CD4-positive, alpha-beta T cell treated with Interleukin-17A for 1 hour (primary cell): ENCODE data around the gene GNB1L.
"Not testable (repeated sequence)": the region's sequence is repeated elsewhere in the genome, so short reads cannot be mapped to it uniquely, and the experiment has no call there.

ENCODE experiments used
- DNase-seq: peaks from one replicate; pipeline ENCODE4 v3.0.0-alpha.2; 2020

GNB1L gene

DNA sequence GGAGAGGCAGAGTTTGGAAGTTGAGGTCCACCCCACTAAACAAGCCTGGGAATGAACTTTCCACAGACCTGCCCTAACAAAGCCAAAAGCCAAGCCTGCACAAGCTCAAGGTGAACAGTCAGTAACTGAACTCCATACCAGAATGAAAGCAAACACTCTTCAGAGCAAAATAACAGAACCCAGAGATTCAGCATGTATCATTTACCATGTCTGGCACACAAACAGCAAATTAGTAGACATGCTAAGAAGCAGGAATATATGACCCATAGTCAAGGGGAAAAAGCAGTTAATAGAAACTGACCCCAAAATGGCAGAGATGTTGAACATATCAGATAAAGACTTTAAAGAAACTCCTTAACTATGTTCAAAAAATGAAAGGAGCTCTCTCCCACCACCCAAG, 62.8 kb downstream of the GNB1L start:
- no peak for DNase-seq

DNA sequence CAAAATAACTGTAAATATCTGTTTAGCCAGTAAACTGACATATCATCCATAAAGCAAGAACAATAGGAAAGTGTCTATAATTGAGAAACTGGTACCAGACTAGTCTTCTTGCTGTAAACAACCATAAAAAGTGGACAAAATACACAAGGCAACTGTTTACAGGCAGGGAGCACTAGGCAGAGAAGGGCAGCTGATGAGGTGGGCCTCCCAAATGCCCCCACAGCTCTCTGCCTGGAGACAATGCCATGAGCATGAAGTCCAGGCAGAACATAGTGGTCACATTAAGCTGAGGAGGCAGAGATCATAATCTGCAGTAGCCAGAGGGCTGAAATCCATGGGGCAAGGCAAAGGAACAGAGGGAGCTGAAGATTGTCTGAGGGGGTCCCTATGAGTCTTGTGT, 63.4 kb downstream of the GNB1L start:
- no peak for DNase-seq

DNA sequence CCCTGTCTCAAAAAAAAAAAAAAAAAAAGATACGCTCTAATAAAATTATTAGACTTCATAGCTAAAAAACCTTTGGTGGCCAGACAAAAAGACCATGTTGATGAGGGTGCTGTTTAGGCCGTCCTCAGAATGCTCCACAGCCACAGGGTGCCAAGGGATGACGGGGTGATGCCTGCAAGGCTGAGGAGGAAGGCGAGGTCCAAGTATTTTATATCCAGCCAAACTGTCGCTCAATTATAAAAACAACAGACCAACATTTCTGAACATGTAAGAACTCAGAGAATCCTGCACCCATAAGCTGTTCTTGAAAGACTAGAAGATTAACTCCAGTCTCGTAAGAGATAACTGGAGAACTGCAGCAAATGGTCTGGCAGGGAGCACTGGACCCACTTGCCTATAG, 64.8 kb downstream of the GNB1L start:
- no peak for DNase-seq

DNA sequence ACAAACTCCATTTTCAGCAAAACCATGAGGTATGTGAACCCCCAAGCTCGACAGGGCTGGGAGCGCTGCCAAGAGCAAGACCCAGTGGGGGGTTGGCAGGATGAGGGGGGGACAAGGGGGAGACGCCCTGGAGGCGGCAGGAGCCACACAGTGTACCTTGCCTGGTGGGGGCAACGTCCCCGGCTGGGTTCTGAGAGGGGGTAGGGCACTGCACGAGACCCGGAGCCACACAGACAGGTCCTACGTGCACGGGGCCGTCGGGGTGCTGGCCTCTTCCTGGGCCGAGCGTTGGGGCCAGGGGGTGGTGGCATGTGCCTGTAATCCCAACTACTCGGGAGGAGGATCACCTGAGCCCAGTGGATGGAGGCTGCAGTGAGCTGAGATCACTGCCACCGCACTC, 65.3 kb downstream of the GNB1L start:
- DNase-seq: no peak

DNA sequence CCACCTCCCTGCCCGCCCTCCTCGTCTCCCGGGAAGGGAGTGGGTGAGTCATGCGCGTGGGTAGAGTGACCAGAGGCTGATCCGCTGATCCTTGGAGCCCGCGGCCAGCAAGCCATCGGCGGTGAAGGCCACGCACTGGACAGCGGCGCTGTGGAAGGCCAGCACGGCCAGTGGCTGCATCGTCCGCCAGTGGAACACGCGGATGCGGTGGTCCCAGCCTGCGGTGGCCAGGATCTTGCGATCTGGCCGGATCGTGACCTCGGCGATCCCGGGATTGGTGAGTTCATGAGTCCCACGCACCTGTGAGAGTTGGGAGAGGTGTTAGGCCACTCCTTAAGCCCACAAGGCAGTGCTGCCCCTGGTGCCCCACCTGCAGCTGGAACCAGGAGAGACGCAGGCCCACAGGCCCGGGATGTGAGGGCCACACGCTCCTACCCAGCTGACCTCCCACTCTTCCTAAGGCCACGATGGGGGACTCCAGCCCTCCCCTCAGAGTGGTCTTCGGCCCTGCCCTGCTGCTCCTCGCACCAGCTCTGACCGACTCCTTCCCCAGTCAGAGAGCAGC, 65.9 kb downstream of the GNB1L start:
- DNase-seq: no peak

DNA sequence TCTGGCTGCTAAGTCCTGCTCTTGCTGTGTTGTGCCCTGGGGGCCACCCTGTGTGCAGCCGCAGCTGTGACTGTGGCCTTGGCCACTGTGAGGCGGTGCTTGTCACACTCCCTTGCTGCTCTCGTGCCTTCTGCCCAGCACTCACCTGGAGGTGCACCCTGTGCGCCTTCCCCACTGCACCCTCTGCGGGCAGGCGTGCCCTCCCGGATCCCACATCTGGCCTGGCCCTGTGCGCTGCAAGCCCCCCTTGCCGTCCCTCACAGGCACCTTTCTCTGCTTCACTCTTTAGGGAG, 66.9 kb downstream of the GNB1L start:
- no peak for DNase-seq

DNA sequence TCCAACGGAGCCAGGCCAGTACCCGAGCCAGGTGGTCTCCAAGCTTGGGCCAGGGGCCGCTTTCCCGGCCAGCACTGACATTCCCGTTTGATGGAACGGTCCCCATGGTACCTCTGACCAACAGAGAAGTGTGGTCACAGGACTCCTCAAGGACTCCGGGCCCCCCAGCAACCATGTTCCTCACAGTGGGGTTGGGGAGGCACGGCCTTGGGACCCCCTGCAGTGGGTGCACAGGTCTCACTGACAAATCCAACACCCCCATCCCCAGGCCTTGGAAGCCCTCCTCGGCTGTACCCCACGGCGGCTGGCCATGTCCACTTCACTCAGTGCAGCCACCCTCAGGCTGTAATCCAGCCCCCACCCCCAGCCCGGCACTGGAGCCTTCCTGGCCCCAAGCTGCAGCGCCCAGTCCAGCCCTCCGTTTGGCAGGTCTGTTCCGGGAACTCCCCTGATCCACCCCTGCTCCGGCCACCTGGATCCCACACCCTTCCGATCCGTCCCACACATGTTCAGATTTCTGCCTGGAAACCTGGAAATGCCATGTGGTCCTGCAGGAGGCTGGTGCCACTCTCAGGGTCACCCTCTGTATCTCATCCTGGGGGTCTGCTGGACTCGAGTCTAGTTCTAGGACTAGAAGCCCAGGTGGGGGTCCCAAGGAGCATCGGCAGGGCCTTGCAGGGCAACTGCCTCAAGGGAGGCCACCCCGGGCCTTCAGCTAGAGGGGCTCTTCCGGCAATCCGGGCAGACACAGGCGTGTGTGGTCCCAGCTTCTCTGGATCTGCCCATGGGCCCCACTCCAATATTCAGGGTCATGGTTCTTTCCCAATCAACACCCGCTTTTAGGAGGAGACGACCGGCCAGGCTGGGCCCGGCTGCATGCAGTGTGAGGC, 67.5 kb downstream of the GNB1L start:
- DNase-seq: no peak

DNA sequence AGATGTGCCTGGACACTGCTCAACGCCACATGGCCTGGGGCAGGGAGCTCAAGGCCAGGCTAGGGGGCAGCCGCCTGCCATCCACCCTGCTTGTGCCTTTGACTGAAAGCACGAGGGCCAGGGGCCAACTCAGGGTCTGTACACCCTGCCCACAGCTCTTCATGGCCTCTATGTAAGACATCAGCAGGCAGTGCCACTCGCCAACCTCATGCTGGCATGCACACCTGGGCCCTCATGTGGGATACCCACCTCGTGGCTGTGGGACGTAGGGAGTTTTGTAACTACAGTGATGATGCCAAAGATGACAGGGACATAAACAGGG, 68.4 kb downstream of the GNB1L start:
- no peak for DNase-seq

DNA sequence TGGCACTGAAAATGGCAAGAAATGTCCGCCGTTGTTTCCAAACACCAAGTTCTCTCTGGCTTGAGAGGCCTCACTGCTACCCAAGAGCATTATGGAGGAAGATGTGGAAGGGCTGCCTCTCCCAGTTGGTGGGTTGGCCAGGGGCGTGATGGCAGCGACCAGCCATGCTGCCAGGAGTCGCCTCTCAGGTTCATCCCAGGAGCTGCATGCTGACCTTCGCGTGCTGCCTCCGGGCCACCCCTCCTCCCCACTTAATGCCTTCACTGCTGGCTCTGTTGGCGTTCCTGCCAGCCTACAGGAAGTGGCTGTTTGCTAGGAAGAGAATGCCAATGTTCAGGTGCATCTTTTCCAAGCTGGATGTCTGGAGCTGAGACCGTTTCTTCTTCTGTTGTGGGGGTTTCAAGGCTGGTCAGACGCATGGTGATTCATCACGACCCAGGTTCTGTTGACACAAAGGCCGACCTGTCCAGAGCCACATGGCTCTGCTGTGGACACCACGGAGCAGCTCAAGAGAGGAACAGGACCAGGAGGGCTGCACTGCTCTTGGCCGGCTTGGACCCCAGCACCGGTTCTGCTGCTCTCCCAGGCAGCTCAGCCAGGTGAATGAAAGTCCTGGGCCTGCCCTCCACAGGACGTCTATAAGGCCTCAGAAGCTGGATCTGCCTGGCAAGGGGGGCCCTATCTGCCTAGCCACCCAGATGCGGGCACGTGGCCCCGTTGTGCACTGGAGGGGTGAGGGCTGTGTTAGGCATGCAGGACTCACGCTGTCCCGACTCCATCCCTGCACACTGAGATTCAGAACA, 69.0 kb downstream of the GNB1L start:
- no peak for DNase-seq

DNA sequence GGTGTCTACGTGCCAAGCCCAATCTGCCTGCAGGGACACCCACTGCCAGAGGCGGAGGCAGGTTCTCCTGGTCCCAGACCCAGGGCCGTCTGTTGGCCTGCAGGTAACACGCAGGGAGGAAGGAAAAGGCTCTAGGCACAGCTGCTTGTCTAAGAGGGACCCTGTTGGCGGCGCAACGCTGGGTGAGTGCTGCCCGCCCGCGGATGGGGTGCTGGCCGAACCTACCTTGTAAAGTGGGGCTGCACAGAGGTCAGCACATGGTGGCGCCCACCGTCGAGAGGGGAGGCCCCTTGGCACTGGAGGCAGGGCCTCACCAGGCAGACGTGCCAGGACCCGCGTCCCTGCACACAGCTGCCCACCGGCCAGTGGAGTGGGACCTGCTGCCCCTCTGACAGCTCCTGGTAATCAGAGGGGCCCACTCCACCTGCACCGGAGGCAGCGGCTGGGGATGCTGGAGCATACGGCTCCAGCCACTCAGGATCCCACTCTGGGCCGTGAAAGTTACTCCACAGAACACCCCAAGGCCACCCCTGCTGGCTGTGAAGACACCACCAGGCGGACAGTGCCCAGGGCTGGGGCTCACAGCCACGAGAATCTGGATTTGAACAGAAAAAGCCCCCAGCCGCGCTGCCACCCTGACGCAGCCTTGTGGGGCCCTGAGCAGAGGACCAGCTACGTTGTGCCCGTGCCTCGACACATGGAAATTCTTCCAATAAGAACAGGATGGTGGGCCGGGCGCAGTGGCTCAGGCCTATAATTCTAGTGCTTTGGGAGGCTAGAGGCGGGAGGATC, 70.1 kb downstream of the GNB1L start:
- no peak for DNase-seq

DNA sequence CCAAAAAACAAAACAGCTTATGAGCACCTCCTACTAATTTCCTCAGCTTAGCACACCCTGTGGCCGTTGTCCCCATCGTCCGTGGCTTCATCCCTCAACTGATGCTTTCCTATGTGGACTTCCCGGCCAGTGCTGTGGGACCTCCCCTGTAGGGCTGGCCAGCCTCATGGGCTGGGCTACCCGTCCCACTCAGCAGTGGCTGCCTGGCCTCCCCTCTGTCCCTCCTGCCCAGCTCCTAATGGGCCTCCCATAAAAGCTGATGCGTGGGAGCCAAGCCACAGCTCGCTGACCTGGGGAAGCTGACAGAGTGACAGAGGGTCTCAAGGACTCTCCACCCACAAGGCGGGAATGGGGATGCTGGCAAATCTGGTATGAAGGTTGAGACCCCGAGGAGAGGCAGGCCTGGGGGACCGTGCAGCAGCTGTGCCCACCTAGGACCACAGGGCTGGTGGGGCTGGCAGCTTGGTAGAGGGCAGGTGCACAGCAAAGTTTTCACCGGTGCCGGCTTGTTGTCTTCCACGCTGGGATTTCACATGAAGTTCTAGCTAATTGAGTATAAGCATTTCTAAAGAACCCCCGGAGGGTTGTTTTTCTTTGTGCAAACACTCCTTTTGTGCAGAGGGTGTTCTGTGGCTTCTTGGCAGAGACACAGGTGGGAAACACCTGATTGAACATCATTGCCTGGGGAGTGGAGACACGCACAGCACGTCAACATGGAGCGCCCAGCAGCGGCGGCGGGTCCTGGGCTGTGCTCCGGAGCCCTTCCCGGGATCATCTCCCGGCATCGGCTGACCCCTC, 70.9 kb downstream of the GNB1L start:
- no peak for DNase-seq

DNA sequence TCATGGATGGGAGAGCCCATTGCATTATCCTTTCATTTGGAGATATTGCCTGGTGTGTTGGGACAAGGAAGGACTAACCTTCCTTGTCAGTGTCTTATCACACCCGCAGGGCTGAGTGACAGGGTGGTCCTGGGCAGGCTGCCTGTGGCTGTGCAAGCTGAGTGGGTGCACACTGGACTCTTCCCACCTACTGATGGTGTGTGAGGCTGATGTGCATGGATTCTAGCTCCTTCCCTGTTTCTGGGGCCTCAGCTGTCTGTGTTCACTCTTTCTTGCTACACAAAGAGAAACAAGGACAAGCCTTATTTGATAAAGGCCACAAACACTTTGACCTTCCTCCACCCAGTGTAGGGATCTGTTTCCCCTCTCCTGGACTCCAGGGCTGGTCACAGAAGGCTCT, 72.1 kb downstream of the GNB1L start:
- no peak for DNase-seq

DNA sequence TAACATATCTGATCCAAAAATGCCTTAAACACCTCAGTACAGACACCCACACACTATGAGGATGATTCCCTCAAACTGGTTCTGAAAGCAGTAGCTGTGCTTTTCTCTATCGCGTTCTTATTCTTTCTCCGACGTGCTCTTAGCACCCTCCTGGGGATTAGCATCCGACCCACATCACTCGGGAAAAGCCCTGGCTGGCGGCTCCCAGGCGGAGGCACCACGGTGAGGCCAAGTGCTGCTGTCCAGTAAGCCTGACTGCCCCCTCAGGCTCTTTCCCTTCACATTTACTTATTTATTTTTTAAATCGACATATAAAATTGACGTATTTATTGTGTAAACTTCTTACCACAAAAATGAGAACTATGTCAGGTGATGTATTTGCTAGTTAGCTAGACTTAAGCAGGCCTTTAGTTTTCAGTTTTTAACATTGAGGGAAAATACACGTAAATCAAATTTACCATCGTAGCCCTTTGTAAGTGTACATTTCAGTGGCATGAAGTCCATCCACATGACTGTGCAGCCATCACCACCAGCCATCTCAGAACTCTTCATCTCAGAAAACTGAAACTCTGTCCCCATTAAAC, 74.9 kb downstream of the GNB1L start:
- no peak for DNase-seq

DNA sequence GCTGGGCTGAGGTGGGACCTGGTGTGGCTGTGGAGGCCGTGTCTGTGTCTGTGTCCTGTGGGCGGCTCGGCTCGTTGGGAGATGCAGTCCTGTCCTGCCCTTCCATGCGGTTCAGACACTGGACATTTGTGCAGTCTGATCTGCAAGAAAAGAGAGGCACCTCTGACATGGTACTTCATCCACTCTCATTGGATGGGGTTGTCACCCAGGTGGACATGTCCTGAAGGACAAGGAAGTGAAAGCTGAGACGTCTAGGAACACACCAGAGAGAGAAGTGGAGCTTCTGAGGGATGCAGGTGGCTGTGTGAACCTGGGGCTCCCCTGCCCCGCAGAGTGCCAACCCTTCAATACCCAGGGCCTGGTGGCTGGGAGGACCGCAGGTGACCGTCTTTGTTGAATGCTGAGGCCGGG, 75.7 kb downstream of the GNB1L start:
- DNase-seq: no peak

DNA sequence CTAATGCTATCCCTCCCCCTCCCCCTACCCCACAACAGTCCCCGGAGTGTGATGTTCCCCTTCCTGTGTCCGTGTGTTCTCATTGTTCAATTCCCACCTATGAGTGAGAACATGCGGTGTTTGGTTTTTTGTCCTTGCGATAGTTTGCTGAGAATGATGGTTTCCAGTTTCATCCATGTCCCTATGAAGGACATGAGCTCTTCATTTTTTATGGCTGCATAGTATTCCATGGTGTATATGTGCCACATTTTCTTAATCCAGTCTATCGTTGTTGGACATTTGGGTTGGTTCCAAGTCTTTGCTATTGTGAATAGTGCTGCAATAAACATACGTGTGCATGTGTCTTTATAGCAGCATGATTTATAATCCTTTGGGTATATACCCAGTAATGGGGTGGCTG, 77.5 kb downstream of the GNB1L start:
- DNase-seq: not testable (repeated sequence)

DNA sequence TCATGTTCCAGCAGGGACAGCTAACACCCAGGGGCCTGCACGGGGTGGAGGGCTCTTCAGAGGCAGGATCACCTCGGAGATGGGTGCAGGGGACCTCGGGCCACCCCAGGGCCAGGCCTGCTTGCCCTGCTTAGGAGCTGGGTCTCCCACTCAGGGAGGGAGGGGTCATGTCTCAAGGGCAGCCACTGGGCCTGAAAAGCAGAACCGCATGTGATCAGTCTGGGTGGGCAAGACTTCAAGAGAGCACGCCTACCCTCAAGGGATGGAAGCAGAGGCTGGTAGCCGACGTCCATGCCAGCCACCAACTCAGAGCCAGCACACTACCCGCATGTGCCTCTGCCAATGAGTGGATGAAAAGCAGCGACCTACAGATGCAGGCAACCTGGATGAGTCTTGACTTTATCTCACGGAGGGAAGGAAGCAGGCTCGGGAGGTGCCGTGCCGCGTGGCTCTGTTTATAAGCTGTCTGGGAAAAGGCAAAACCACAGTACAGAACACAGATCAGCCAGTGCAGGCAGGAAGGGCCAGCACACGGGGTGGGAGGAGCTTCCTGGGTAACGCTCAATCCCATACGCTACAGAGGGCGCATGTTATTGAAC, 78.1 kb downstream of the GNB1L start:
- no peak for DNase-seq

DNA sequence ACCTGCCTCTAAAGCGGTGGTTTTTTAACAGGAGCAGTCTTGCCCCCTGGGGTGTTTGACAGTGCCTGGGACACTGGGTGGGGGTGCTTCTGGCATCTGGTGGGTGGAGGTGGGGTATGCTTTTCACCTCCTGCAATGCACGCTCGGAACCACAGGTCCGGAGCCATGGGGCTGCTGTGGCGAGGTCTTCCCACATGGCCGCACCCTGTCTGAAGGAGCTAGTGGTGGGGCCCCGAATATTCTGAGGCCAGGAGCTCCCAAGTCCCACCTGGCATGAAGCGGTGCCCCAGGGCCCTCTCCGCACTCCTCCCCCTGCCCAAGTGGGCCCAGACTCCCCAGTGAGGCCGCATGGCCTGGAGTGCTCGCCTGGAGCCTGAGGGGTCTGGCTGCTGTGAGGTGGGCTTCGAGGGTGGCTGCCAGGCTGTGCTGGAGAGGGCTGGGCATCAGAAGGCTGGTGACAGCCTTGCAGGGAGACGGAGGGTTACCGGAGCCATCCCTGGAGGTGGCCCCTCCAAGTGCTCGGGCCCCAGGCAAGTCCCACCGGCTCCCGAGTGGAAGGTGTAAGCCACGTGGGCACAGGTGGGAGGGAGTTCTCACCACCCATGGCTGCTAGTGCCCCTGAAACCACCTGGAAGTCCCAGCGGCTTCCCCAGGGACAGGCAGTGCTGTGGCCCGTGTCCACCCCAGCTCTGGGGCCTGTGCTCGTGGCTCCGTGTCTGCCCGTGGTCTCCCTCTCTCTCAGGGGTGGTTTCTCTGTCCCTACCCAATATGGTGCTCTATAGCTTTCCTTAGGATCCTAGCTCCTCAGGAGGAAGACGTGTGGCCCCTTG, 79.0 kb downstream of the GNB1L start:
- no peak for DNase-seq

DNA sequence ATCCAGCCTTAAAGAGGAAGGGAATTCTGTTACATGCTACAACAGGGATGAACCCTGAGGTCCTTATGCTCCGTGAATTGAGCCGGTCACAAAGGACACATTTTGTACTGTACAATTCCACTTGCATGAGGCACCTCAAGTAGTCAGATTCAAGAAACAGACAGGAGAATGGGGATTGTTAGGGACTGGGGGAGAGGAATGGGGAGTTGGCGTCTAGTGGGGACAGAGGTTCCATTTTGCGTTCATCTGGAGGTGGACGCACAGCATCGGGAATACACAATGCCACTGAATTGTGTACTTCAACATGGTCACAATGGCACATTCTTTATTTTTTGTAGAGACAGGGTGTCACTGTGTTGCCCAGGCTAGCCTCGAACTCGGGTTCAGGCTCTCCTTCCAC, 80.0 kb downstream of the GNB1L start:
- DNase-seq: no peak

DNA sequence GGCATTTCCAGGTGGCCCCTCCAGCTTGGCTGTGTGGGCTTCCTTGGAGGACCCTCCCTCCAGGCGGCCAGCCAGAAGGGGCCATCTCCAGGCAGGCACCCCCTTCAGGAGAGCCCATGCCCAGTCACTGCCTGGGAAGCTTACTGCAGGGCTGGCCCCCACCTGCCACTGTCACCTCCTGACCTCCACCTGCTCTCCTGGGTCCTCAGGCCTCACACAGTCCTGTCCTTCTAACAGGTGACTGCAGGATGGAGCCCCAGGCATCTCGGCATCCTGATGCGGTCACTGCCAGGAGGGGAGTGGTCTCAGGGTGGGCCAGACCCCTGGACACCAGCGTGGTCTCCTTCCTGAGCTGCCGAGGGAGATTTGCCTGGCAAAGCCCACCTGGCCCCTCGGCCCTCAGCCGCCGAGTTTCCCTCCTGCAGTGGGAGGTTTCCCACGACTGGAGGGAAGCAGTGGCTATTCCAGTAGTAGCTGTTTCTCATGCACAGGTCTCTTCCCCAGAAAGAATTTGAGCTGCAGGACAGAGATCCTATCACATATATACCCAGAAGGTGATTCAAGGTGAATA, 81.1 kb downstream of the GNB1L start:
- no peak for DNase-seq

DNA sequence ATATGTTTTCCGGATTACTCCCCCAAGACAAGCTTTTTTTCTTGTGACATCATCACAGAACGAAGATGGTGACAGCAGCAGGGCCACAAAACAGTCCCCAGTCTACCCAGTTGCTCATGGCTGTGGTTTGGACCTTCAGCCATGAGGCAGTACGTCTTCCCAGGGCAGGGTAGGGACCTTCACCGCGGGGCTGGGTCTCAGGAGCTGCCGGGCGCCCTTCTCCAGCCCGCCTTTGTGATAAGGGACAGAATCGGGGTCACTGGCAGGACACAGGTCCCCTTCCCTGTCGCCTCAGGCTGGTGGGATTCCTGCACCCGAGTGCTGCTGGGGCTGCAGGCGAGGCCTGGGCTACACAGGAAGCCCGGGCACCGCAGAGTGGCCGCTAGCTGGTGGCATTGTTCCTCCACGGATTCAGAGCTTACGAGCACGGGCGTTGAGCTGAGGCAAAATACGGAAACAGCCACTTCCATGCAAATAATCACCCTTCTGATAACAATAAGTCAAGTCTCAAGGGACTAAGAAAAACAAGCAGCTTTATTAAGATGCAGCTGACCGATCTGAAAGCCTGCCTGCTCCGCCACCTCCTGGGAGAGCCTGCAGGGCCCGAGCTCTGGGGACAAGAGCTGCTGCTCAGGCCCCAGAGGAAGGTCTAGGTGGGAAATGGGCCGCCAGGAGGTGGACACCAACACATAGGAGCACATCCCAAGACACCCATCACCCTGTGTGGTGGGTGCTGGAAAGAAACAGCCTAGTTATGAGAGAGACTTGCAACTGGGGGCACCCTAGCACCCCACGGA, 81.8 kb downstream of the GNB1L start:
- DNase-seq: no peak
